Measurements from ENCODE around the gene KLK11.

KLK11 gene

GRCh38 chr19:51027873-51028272, 1.5 kb upstream of the KLK11 start:
- POLR2A ChIA-PET, result no interaction called here
- no peak overlapping the region for H3K4me3 ChIP-seq (ENCODE audit: low read depth, low read length)
- CTCF ChIA-PET, result no interaction called here
- TF ChIP-seq CTCF (IDR thresholded peaks at IDR 0.05; ENCODE audit: insufficient read depth, low read length, missing control alignments), result no peak
- DNase-seq (ENCODE audit: low read depth, low spot score), result no peak

GRCh38 chr19:51027126-51027806, 850 bp upstream of the KLK11 start:
- no peak for DNase-seq (ENCODE audit: low read depth, low spot score)
- TF ChIP-seq CTCF (IDR thresholded peaks at IDR 0.05; ENCODE audit: insufficient read depth, low read length, missing control alignments), result no peak
- POLR2A ChIA-PET, result interaction anchor here (0.5 kb wide), 1 partner anchor 10 kb away, joined by 3 read pairs; no protein-coding TSS in a partner anchor
- CTCF ChIA-PET, result no interaction called here
- H3K4me3 ChIP-seq (ENCODE audit: low read depth, low read length), result no peak overlapping the region

- TF ChIP-seq CTCF (IDR thresholded peaks at IDR 0.05; ENCODE audit: insufficient read depth, low read length, missing control alignments), result no peak
- H3K4me3 ChIP-seq (ENCODE audit: low read depth, low read length), result no peak overlapping the region
- DNase-seq (ENCODE audit: low read depth, low spot score), result no peak
- ChIA-PET POLR2A (no interaction called here), CTCF (no interaction called here)
These were observed 435 bp downstream of the KLK11 start for GRCh38 chr19:51025809-51026553.

GRCh38 chr19:51025401-51025800, 1.0 kb downstream of the KLK11 start:
- ChIA-PET CTCF (no interaction called here), POLR2A (no interaction called here)

GRCh38 chr19:51024924-51025323, 1.5 kb downstream of the KLK11 start:
- no peak for TF ChIP-seq CTCF (IDR thresholded peaks at IDR 0.05; ENCODE audit: insufficient read depth, low read length, missing control alignments)
- POLR2A ChIA-PET, result no interaction called here
- CTCF ChIA-PET, result interaction anchor here (6.4 kb wide), 1 partner anchor 71 kb away, joined by 61 read pairs; no protein-coding TSS in a partner anchor
- no peak overlapping the region for H3K4me3 ChIP-seq (ENCODE audit: low read depth, low read length)
- no peak for DNase-seq (ENCODE audit: low read depth, low spot score)

More at GRCh38 chr19:51025401-51025800, 1.0 kb downstream of the KLK11 start:
- TF ChIP-seq CTCF (IDR thresholded peaks at IDR 0.05; ENCODE audit: insufficient read depth, low read length, missing control alignments), result no peak
- no peak overlapping the region for H3K4me3 ChIP-seq (ENCODE audit: low read depth, low read length)
- no peak for DNase-seq (ENCODE audit: low read depth, low spot score)

GRCh38 chr19:51023946-51024345, 2.5 kb downstream of the KLK11 start:
- ChIA-PET CTCF (interaction anchor here (6.4 kb wide), 1 partner anchor 72 kb away, joined by 61 read pairs; no protein-coding TSS in a partner anchor), POLR2A (no interaction called here)
- TF ChIP-seq CTCF (IDR thresholded peaks at IDR 0.05; ENCODE audit: insufficient read depth, low read length, missing control alignments), result no peak
- no peak overlapping the region for H3K4me3 ChIP-seq (ENCODE audit: low read depth, low read length)
- DNase-seq (ENCODE audit: low read depth, low spot score), result no peak
